Keratinocyte (primary cell): ENCODE results near the gene TIMM50.

ENCODE experiments used
- CTCF ChIP-seq, 3 experiments: IDR thresholded peaks in 1 of 3; conservative IDR thresholded peaks in 1 of 3; optimal IDR thresholded peaks in 1 of 3; 2 replicates in 2 of 3; 3 replicates in 1 of 3; pipeline versions ENCODE3 to v1.5.1; 2011; ENCODE audit warnings: low read length in 3 of 3, mild to moderate bottlenecking in 3 of 3, moderate library complexity in 2 of 3, control low read depth in 1 of 3, inconsistent platforms in 1 of 3; ENCODE audit not compliant: insufficient read depth in 2 of 3; ENCODE audit errors: extremely low read depth in 1 of 3
- EZH2 ChIP-seq: IDR thresholded peaks from one replicate; pipeline ENCODE4 v1.6.1; 2012; ENCODE audit warnings: inconsistent platforms, mild to moderate bottlenecking, low read length, moderate library complexity

GRCh38 chr19:39445196-39446111 is 35.2 kb upstream of the TIMM50 start, which contains the start of gene SUPT5H:
- TF ChIP-seq EZH2 (no peak), CTCF (optimal IDR thresholded peaks at IDR 0.05 in 1 of 3, IDR thresholded peaks at IDR 0.05 in 1 of 3, conservative IDR thresholded peaks at IDR 0.05 in 1 of 3; ENCODE audit: extremely low read depth in 1 of 3, insufficient read depth in 2 of 3, low read length in 3 of 3) (no peak)
